ENCODE data around the gene CLCF1. TPM values are rescaled to one million over a fixed set of nuclear protein-coding genes. Genes with fewer than 3 reads are reported as not detected.

Gene CLCF1
- total and polyA plus RNA-seq, 10 of the 15 experiments (the other 5 are each of a cell fraction or from before 2014, with no cell fraction given): 0.16 to 2.1 (median 0.63) TPM; not detected in 1

DNA sequence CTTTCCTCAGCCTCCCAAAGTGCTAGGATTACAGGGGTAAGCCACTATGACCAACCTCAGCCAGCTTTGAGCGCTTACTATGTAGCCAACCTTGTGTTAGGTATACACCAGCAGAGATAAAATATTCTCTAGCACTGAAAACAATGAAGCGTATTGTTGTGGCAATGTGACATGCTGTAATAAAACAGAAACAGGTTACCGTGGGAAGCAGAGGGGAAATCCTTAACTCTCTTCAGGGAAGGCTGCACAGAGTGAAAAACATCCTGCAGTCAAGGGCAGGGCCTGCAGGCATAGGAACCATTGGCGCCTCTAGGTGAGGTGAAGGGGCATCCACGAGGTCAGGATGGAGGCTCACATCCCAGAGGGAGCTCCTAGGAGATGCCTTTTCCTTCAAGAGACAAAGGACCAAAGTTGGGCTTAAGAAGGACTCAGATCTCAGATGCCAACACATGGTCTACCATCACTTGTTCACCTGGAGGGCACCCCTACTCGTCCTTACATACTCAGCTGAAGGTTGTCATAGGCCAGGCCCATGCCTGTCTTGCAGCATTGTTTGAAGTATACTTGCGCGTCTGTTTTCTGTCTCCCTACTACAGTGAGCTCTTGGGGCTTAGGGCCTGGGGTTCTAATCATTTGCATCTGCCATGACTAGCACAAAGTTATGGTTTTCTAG lies 28.0 kb downstream of the CLCF1 start:
- Histone ChIP-seq H3K27me3 (replicated peaks in 1 of 2; ENCODE audit: control insufficient read depth in 2 of 2, insufficient read depth in 2 of 2, low read length in 1 of 2) (no peaks in the 10 kb centered on the region), H3K27ac (ENCODE audit: control insufficient read depth, insufficient read depth) (peak overlapping the region; percentile 35), H2AFZ (ENCODE audit: control insufficient read depth, low read depth, low read length) (peak overlapping the region; percentile 56), H3K9me3 (replicated peaks; ENCODE audit: control insufficient read depth, insufficient read depth, low read length) (no peaks in the 10 kb centered on the region; the same call in 2 of the 3 replicates), H3K4me1 (ENCODE audit: control insufficient read depth, insufficient read depth, low read length) (peaks cover 48% of the 10 kb centered on the region), H3K4me3 (no peak overlapping the region), H3K9ac (ENCODE audit: control insufficient read depth, insufficient read depth, low read length) (peak overlapping the region; percentile 34; the same call in 1 of the 2 replicates), H3K79me2 (ENCODE audit: control insufficient read depth, insufficient read depth, low read length) (no peaks in the 10 kb centered on the region), H3K36me3 (ENCODE audit: control insufficient read depth in 2 of 2, insufficient read depth in 2 of 2, low read length in 1 of 2) (no peaks in the 10 kb centered on the region), H3K4me2 (ENCODE audit: control insufficient read depth, insufficient read depth) (peak overlapping the region; percentile 15), H4K20me1 (ENCODE audit: control insufficient read depth, insufficient read depth) (no peaks in the 10 kb centered on the region)
- WGBS (ENCODE audit: insufficient coverage, insufficient replicate concordance, low lambda C conversion rate, missing lambda C conversion rate): 25% methylated on average over 8 of the region's 8 CpGs
- ChIA-PET SMC1A (ENCODE audit: uncharacterized antibody, unreplicated experiment) (interaction anchor here (0.7 to 7.3 kb wide), 18 partner anchors 9 to 140 kb away, joined by 3 to 200 read pairs (median 4); partner anchors contain the start of genes POLD4 and RAD9A), POLR2A (interaction anchor here (0.6 to 3.9 kb wide), 18 partner anchors 9 to 363 kb away, joined by 3 to 50 read pairs (median 4); partner anchors contain the start of genes CLCF1, POLD4 and RAD9A), CTCF (interaction anchor here (0.7 to 11.8 kb wide), 31 partner anchors 10 to 299 kb away, joined by 3 to 390 read pairs (median 6); partner anchors contain the start of genes CLCF1, GSTP1, PITPNM1 and POLD4), RAD21 (ENCODE audit: unreplicated experiment) (interaction anchor here (0.5 to 7.4 kb wide), 25 partner anchors 9 to 314 kb away, joined by 3 to 197 read pairs (median 5); partner anchors contain the start of genes CLCF1, POLD4, PPP1CA and RAD9A)
- peak; percentile 67 for ATAC-seq
- DNase-seq (ENCODE audit: low read depth, low spot score): peak; percentile 48
- in situ Hi-C loops (cut with MboI): no loop called here
- no TSS peak for BruUV-seq (replicated peaks)
- intact Hi-C loops (cut with micrococcal nuclease; ENCODE audit: unreplicated experiment): no loop called here
- FAIRE-seq: peak; percentile 62
- TF ChIP-seq SUZ12 (IDR thresholded peaks at IDR 0.05; ENCODE audit: unreplicated experiment): no peak
- TF ChIP-seq HDAC6 (IDR thresholded peaks at IDR 0.05; ENCODE audit: unreplicated experiment): no peak
- peak; percentile 23 to 46; a peak in 2 of 4 replicates for TF ChIP-seq IKZF2 (IDR thresholded peaks at IDR 0.05)
- TF ChIP-seq, protein P1, sequence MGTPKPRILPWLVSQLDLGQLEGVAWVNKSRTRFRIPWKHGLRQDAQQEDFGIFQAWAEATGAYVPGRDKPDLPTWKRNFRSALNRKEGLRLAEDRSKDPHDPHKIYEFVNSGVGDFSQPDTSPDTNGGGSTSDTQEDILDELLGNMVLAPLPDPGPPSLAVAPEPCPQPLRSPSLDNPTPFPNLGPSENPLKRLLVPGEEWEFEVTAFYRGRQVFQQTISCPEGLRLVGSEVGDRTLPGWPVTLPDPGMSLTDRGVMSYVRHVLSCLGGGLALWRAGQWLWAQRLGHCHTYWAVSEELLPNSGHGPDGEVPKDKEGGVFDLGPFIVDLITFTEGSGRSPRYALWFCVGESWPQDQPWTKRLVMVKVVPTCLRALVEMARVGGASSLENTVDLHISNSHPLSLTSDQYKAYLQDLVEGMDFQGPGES (IDR thresholded peaks at IDR 0.05): no peak
- peak; percentile 56 for TF ChIP-seq IKZF1 (conservative IDR thresholded peaks at IDR 0.05)
- no peak for TF ChIP-seq MTA2 (IDR thresholded peaks at IDR 0.05; ENCODE audit: low read depth)
- TF ChIP-seq PAX5 (IDR thresholded peaks at IDR 0.05; ENCODE audit: borderline replicate concordance, low read depth, low read length): peak; percentile 43; the same call in 1 of the 2 replicates
- peak; percentile 51 for TF ChIP-seq NBN (IDR thresholded peaks at IDR 0.05)
- peak; percentile 43; the same call in 1 of the 2 replicates for TF ChIP-seq GATAD2B (conservative IDR thresholded peaks at IDR 0.05; ENCODE audit: low read depth)
- TF ChIP-seq MEF2B (IDR thresholded peaks at IDR 0.05; ENCODE audit: partially characterized antibody, poor library complexity, severe bottlenecking): peak; percentile 38
- peak; percentile 65 for TF ChIP-seq NR2F1 (conservative IDR thresholded peaks at IDR 0.05)
- TF ChIP-seq WRNIP1 (IDR thresholded peaks at IDR 0.05; ENCODE audit: borderline replicate concordance, low read depth, low read length): 0 out of 2 replicates have a peak, but pooled peaks have one; percentile 13
- TF ChIP-seq HDGF (IDR thresholded peaks at IDR 0.05): no peak
- TF ChIP-seq, protein P2, sequence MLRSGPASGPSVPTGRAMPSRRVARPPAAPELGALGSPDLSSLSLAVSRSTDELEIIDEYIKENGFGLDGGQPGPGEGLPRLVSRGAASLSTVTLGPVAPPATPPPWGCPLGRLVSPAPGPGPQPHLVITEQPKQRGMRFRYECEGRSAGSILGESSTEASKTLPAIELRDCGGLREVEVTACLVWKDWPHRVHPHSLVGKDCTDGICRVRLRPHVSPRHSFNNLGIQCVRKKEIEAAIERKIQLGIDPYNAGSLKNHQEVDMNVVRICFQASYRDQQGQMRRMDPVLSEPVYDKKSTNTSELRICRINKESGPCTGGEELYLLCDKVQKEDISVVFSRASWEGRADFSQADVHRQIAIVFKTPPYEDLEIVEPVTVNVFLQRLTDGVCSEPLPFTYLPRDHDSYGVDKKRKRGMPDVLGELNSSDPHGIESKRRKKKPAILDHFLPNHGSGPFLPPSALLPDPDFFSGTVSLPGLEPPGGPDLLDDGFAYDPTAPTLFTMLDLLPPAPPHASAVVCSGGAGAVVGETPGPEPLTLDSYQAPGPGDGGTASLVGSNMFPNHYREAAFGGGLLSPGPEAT (IDR thresholded peaks at IDR 0.05; ENCODE audit: low read depth): peak; percentile 45; the same call in 1 of the 2 replicates
- TF ChIP-seq CHD2 (IDR thresholded peaks at IDR 0.05; ENCODE audit: borderline replicate concordance, low read depth, low read length): peak; percentile 11; the same call in 1 of the 2 replicates
- no peak for TF ChIP-seq SMC3 (IDR thresholded peaks at IDR 0.05; ENCODE audit: borderline replicate concordance, low read length)
- TF ChIP-seq, protein P3, sequence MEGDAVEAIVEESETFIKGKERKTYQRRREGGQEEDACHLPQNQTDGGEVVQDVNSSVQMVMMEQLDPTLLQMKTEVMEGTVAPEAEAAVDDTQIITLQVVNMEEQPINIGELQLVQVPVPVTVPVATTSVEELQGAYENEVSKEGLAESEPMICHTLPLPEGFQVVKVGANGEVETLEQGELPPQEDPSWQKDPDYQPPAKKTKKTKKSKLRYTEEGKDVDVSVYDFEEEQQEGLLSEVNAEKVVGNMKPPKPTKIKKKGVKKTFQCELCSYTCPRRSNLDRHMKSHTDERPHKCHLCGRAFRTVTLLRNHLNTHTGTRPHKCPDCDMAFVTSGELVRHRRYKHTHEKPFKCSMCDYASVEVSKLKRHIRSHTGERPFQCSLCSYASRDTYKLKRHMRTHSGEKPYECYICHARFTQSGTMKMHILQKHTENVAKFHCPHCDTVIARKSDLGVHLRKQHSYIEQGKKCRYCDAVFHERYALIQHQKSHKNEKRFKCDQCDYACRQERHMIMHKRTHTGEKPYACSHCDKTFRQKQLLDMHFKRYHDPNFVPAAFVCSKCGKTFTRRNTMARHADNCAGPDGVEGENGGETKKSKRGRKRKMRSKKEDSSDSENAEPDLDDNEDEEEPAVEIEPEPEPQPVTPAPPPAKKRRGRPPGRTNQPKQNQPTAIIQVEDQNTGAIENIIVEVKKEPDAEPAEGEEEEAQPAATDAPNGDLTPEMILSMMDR (IDR thresholded peaks at IDR 0.05 in 2 of 3, conservative IDR thresholded peaks at IDR 0.05 in 1 of 3; ENCODE audit: control insufficient read depth in 2 of 3, extremely low read depth in 1 of 3, insufficient read depth in 1 of 3, low read depth in 3 of 3, low read length in 3 of 3): no peak
- TF ChIP-seq SREBF1 (IDR thresholded peaks at IDR 0.05; ENCODE audit: low read length): no peak
